SW 1271 (cell line): ENCODE measurements around the gene HMCN2.
"Not testable (repeated sequence)": the region's sequence is repeated elsewhere in the genome, so short reads cannot be mapped to it uniquely, and the experiment has no call there.

Experiments
- DNase-seq, 2 experiments: peaks; one replicate each; lab custom pipeline; 2025; lab: John Stamatoyannopoulos, UW

HMCN2 gene

GRCh38 chr9:130331061-130331460 lies 65.5 kb downstream of the HMCN2 start:
- no peak for DNase-seq

GRCh38 chr9:130331573-130331972 lies 66.0 kb downstream of the HMCN2 start:
- no peak for DNase-seq

GRCh38 chr9:130332384-130332926 lies 66.9 kb downstream of the HMCN2 start:
- no peak for DNase-seq

- DNase-seq: no peak
Observed at GRCh38 chr9:130333041-130333711, 67.6 kb downstream of the HMCN2 start.

- no peak for DNase-seq
Observed at GRCh38 chr9:130333712-130334062, 68.1 kb downstream of the HMCN2 start.

- no peak for DNase-seq
Observed at GRCh38 chr9:130334915-130335314, 69.4 kb downstream of the HMCN2 start.

GRCh38 chr9:130336027-130336610 lies 70.6 kb downstream of the HMCN2 start:
- no peak for DNase-seq

- no peak for DNase-seq
Observed at GRCh38 chr9:130336885-130337284, 71.3 kb downstream of the HMCN2 start.

GRCh38 chr9:130337318-130337717 lies 71.8 kb downstream of the HMCN2 start:
- no peak for DNase-seq

- DNase-seq: no peak
Observed at GRCh38 chr9:130337784-130338380, 72.3 kb downstream of the HMCN2 start.

- not testable (repeated sequence) for DNase-seq
Observed at GRCh38 chr9:130338891-130339290, 73.3 kb downstream of the HMCN2 start.

GRCh38 chr9:130339306-130339705 lies 73.7 kb downstream of the HMCN2 start:
- no peak for DNase-seq

GRCh38 chr9:130340011-130340410 lies 74.5 kb downstream of the HMCN2 start:
- no peak for DNase-seq

GRCh38 chr9:130340557-130340956 lies 75.0 kb downstream of the HMCN2 start:
- not testable (repeated sequence) for DNase-seq

- DNase-seq: no peak
Observed at GRCh38 chr9:130341128-130341527, 75.6 kb downstream of the HMCN2 start.

- no peak for DNase-seq
Observed at GRCh38 chr9:130341839-130342713, 76.5 kb downstream of the HMCN2 start.

GRCh38 chr9:130342714-130343085 lies 77.1 kb downstream of the HMCN2 start:
- no peak for DNase-seq

- no peak for DNase-seq
Observed at GRCh38 chr9:130343445-130343918, 77.9 kb downstream of the HMCN2 start.

GRCh38 chr9:130344366-130344765 lies 78.8 kb downstream of the HMCN2 start:
- DNase-seq: no peak

- no peak for DNase-seq
Observed at GRCh38 chr9:130345009-130345896, 79.7 kb downstream of the HMCN2 start.

GRCh38 chr9:130345897-130346385 lies 80.4 kb downstream of the HMCN2 start:
- no peak for DNase-seq
